HG03060 (cell line): ENCODE measurements around the gene JAK3.
"Not testable (repeated sequence)": the region's sequence is repeated elsewhere in the genome, so short reads cannot be mapped to it uniquely, and the experiment has no call there.

Experiments used
- ATAC-seq: cut with Tn5 transposase; IDR thresholded peaks from one replicate; pipeline ENCODE4 v1.9.1; 2021; ENCODE audit warnings: low read depth, moderate number of reproducible peaks; ENCODE audit not compliant: unreplicated experiment

Gene JAK3

DNA sequence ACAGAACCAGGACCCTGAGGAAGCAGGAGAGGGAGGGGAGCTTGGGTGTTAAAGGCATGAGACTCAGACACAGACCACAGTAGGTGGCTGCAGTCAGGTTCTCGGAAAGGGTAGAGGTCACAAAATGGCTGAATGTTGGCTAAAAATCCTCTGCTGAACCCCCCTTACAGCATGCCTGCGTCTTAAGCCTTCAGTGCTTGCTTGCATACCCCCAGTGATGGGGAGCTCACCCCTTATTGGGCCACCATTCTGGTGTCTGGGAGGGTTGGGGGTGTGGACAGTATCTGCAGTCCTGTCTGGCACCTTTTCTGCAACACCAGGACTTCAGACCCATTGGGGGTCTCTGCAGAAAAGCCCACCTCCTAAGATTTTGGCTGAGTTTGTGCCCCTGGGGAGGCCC is 67.0 kb downstream of the JAK3 start:
- no peak for ATAC-seq

- no peak for ATAC-seq
Measured at GRCh38 chr19:17778968-17779929, 68.5 kb downstream of the JAK3 start.

- no peak for ATAC-seq
Measured at GRCh38 chr19:17778251-17778967, 69.4 kb downstream of the JAK3 start.

- ATAC-seq = not testable (repeated sequence)
Measured at GRCh38 chr19:17777840-17778239, 69.9 kb downstream of the JAK3 start.

GRCh38 chr19:17775991-17776803 is 71.6 kb downstream of the JAK3 start:
- peak; percentile 50 for ATAC-seq

DNA sequence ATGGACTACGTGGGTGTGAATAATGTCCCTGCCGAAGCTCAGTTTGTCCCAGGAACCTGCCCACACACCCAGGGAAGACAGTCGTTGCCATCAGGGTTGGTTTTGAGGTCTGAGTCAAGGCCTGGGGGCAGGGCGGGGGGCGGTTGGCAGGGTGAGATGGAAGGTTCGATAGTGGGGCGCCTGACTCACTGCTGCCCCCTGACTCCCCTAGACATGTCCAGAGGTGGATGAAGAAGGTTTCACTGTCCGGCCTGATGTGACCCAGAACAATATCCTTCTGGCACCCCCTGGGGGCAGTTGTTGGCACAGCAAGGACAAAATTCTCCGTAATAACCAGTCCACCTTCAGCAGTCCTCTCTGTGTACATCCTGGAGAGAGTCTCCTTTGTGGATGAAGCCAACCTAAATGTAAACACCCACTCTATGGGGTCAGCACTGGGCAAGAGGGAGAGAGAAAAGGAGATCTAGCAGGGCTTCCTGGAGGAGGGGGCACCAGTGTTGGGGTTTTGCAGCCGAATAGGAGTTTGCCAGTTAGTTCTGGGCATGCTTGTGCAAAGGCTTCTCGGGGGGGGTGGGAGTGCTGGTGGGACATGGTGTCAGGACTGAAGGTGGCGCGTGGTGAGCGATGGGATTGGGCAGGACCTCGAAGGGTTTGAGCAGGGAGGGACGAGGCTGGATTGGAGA is 72.4 kb downstream of the JAK3 start:
- ATAC-seq = no peak
